Naive thymus-derived CD4-positive, alpha-beta T cell (primary cell): Measurements from ENCODE around the gene ADAMTS17. TPM values are rescaled to one million over a fixed set of nuclear protein-coding genes. Genes with fewer than 3 reads are reported as not detected.

Experiments used
- ATAC-seq: fragments of 150-1000 bp; cut with Tn5 transposase; 2 replicates; pipeline ENCODE4 v1.10.0; 2021; ENCODE audit warnings: mild to moderate bottlenecking, moderate library complexity
- CTCF ChIA-PET: fragments of 350-600 bp; sonication (Branson Sonifier 250); formaldehyde crosslinking; loops from one replicate; lab custom pipeline; 2021; ENCODE audit warnings: antibody characterized with exemption; lab: Charles Lee
- POLR2A ChIA-PET: fragments of 350-600 bp; sonication (Branson Sonifier 250); formaldehyde crosslinking; loops from one replicate; lab custom pipeline; 2021; ENCODE audit warnings: antibody characterized with exemption, inconsistent platforms; lab: Charles Lee
- DNase-seq, 9 donors: peaks; one replicate each; pipeline versions ENCODE4 v3.0.0 to v3.0.0-alpha.2; 2020 to 2022; ENCODE audit warnings: mixed read lengths in 1 of 9
- H3K27ac ChIP-seq: one replicate; pipeline ENCODE4 v1.7.0; 2013; ENCODE audit warnings: mild to moderate bottlenecking, low read depth, low read length, moderate library complexity
- H3K27me3 ChIP-seq, 2 donors: one replicate each; pipeline ENCODE4 v1.7.0; 2013; ENCODE audit warnings: low read length in 2 of 2, mild to moderate bottlenecking in 2 of 2, moderate library complexity in 2 of 2; ENCODE audit not compliant: control insufficient read depth in 2 of 2, insufficient read depth in 2 of 2
- H3K36me3 ChIP-seq, 3 experiments: 1 replicate in 2 of 3; 2 replicates in 1 of 3; pipeline ENCODE4 v1.7.0; 2013; ENCODE audit warnings: low read length in 3 of 3, mild to moderate bottlenecking in 3 of 3, moderate library complexity in 1 of 3; ENCODE audit not compliant: insufficient read depth in 3 of 3, control insufficient read depth in 2 of 3
- H3K4me1 ChIP-seq, 2 donors: one replicate each; pipeline ENCODE4 v1.7.0; 2013; ENCODE audit warnings: low read length in 2 of 2, mild to moderate bottlenecking in 2 of 2, moderate library complexity in 1 of 2; ENCODE audit not compliant: control insufficient read depth in 2 of 2, insufficient read depth in 2 of 2
- H3K4me3 ChIP-seq: 2 replicates; pipeline ENCODE4 v1.7.0; 2013; ENCODE audit warnings: mild to moderate bottlenecking, low read length
- H3K9me3 ChIP-seq, 3 experiments: 1 replicate in 2 of 3; 2 replicates in 1 of 3; pipeline ENCODE4 v1.7.0; 2013; ENCODE audit warnings: low read length in 3 of 3; ENCODE audit not compliant: control insufficient read depth in 2 of 3
- H3K27ac Mint-ChIP-seq, 9 donors: one replicate each; pipeline ENCODE4 v1.8.0; 2020 to 2022; ENCODE audit warnings: mixed read lengths in 9 of 9, mild to moderate bottlenecking in 8 of 9, moderate library complexity in 5 of 9, inconsistent platforms in 2 of 9
- H3K27me3 Mint-ChIP-seq, 5 donors: one replicate each; pipeline ENCODE4 v1.8.0; 2021 to 2022; ENCODE audit warnings: mixed read lengths in 5 of 5, mild to moderate bottlenecking in 1 of 5
- H3K36me3 Mint-ChIP-seq, 5 donors: one replicate each; pipeline ENCODE4 v1.8.0; 2020 to 2022; ENCODE audit warnings: mixed read lengths in 5 of 5, mild to moderate bottlenecking in 3 of 5, inconsistent platforms in 1 of 5
- H3K4me1 Mint-ChIP-seq, 7 donors: one replicate each; pipeline ENCODE4 v1.8.0; 2020 to 2022; ENCODE audit warnings: mixed read lengths in 7 of 7, mild to moderate bottlenecking in 3 of 7, inconsistent platforms in 1 of 7
- H3K4me3 Mint-ChIP-seq, 10 donors: one replicate each; pipeline ENCODE4 v1.8.0; 2020 to 2022; ENCODE audit warnings: mild to moderate bottlenecking in 10 of 10, mixed read lengths in 10 of 10, moderate library complexity in 6 of 10, inconsistent platforms in 2 of 10
- H3K9me3 Mint-ChIP-seq, 11 donors: one replicate each; pipeline ENCODE4 v1.8.0; 2020 to 2022; ENCODE audit warnings: mixed read lengths in 11 of 11, mild to moderate bottlenecking in 4 of 11, inconsistent platforms in 1 of 11, moderate library complexity in 1 of 11
- intact Hi-C, 2 donors: fragments of 100-400 bp; cut with micrococcal nuclease; formaldehyde crosslinking; loops; one replicate each; pipeline ENCODE4 v1.15.1; 2023
- polyA plus RNA-seq, 2 donors: library from polyadenylated mRNA; unstranded; fragments of 300-500 nt; fragmentation: Illumina TruSeq; gene quantifications; one replicate each; pipeline ENCODE4 v1.2.3, GENCODE V29; 2021
- total RNA-seq, 6 experiments: library from RNA in 5 of 6; stranded (reverse) in 5 of 6; gene quantifications; 1 replicate in 5 of 6; 2 replicates in 1 of 6; pipeline ENCODE4 v1.2.3 and lab custom pipeline; 2021 to 2026

ADAMTS17 gene
- total and polyA plus RNA-seq, 7 experiments from 2014 or later, result 1.5 to 13.5 (median 3.2) TPM

DNA sequence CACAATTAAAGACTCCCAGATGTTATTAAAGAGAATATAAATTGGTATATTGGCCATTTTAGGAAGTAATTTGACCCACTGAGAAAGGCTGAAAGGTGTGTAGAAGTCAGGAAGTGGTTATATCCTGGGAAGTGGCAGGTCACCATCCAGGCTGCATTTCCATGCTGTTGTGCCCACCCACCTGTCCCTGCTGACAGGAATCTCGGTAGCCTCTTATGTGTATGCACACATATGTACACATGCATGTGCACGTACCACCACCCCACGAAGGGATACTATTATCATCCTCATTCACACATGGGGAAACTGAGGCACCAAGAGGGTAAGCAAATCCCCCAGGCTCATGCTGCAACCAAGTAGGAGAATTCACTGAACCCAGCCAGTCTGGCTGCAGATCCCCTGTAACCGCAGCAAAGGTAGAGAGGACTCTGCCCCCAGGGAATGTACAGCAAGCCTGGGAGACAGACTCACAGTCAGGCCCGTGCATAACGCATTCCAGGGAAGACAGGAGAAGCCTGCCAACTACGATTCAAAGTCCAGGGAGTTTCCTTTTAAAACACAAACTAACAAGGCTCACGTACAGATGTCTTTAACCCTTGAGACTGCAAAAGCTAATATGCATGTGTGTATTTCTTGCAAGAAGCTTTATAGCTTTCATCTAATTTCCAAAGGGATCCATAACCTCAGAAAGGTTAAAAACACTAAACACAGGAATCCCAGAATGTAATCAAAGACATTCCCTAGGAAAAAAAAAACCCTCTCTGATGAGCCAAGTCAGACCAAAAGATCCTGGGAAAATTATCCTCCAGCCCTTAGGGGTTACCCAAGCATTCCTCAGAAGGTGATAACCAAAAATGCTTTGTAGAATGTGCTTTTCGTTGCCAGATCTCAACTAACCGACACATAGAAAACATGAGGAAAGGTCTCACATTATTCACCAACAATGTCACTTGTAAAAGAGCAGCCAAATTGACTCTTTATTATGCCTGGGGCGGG lies 129.6 kb downstream of the ADAMTS17 start:
- intact Hi-C loops, result loop anchor here in 1 of 2 donors (10.0 kb wide), 1 partner anchor 123 kb away; no protein-coding TSS in a partner anchor
- H3K9me3 Mint-ChIP-seq, result no peaks in the 10 kb centered on the region
- no peak overlapping the region for H3K27ac Mint-ChIP-seq
- peaks cover 0 to 16% (median 0%) of the 10 kb centered on the region in 5 donors for H3K36me3 Mint-ChIP-seq
- DNase-seq, result no peak
- Histone ChIP-seq H3K27ac (no peak overlapping the region), H3K36me3 (no peaks in the 10 kb centered on the region), H3K9me3 (no peaks in the 10 kb centered on the region), H3K4me1 (no peaks in the 10 kb centered on the region), H3K4me3 (no peak overlapping the region), H3K27me3 (no peaks in the 10 kb centered on the region)
- H3K4me3 Mint-ChIP-seq, result no peak overlapping the region
- H3K4me1 Mint-ChIP-seq, result peaks cover 0 to 7% (median 0%) of the 10 kb centered on the region in 7 donors
- ATAC-seq, result no peak
- ChIA-PET CTCF (interaction anchor here (1.1 kb wide), 1 partner anchor 127 kb away, joined by 3 read pairs; no protein-coding TSS in a partner anchor), POLR2A (no interaction called here)
- no peaks in the 10 kb centered on the region for H3K27me3 Mint-ChIP-seq

DNA sequence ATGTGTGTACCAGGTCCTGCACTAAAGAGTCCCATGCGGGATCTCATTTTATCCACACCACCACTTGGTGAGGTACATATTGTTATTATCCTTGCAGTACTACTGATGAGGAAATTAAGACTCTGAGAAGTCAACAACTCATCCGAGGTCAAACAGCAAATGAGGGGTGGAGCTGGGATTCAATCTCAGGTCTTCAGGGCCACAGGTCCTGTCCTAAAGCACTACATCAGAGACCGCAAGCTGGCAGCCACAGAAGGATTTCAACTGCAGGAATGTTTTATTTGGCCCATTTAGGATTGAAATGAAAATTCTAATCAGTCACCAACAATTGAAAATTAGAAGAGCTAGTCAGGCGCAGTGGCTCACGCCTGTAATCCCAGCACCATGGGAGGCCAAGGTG lies 131.4 kb downstream of the ADAMTS17 start:
- no peak for ATAC-seq
- H3K27ac Mint-ChIP-seq, result no peak overlapping the region
- peaks cover 0 to 24% (median under 1%) of the 10 kb centered on the region in 5 donors for H3K36me3 Mint-ChIP-seq

DNA sequence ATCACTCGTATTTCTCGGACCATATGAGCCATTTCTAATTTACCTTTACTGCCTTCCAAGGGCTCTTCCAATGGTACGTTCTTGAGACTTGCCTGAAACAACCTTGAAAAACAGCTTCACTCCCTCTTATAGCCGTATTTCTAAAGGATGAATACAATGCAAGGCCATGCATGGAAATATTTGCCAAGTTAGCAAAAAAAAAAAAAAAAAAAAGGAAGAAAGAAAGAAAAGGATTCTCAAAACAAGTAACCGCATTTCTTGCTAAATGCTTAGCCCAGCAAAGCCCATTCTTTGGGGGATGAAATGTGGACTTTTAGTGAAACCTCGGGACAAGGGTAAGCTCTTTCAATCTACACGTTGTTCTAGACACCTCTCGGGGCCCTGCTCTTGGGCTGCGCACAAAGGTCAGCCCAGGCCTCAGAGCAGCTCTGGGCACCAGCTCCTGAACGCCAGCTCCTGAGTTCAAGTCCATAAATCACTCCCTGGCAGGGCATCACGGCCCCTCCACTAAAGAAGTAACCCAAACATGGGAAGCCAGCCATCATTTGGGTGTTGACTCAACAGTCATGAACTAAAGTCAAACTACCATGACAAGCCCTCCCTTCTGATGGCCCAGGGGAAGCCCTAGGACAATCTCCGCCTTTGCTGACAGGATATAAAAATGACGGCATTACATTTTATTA lies 132.7 kb downstream of the ADAMTS17 start:
- Mint-ChIP-seq H3K27me3 (peaks cover 0 to 5% (median 0%) of the 10 kb centered on the region in 5 donors), H3K4me3 (no peak overlapping the region), H3K4me1 (peaks cover 0 to 7% (median 0%) of the 10 kb centered on the region in 7 donors), H3K27ac (no peak overlapping the region), H3K36me3 (peaks cover 0 to 36% (median 9%) of the 10 kb centered on the region in 5 donors), H3K9me3 (peaks cover 0 to 5% (median 0%) of the 10 kb centered on the region in 11 donors)
- Histone ChIP-seq H3K36me3 (no peaks in the 10 kb centered on the region), H3K27me3 (no peaks in the 10 kb centered on the region), H3K27ac (no peak overlapping the region), H3K4me3 (no peak overlapping the region), H3K9me3 (no peaks in the 10 kb centered on the region), H3K4me1 (no peaks in the 10 kb centered on the region)
- intact Hi-C loops, result no loop called here
- CTCF ChIA-PET, result no interaction called here
- POLR2A ChIA-PET, result no interaction called here
- DNase-seq (no peak), ATAC-seq (no peak)

More for the DNA sequence above, 131.4 kb downstream of the ADAMTS17 start:
- intact Hi-C loops, result loop anchor here in 1 of 2 donors (10.0 kb wide), 1 partner anchor 124 kb away; no protein-coding TSS in a partner anchor
- Mint-ChIP-seq H3K9me3 (no peaks in the 10 kb centered on the region), H3K4me3 (no peak overlapping the region), H3K27me3 (no peaks in the 10 kb centered on the region), H3K4me1 (peaks cover 0 to 7% (median 0%) of the 10 kb centered on the region in 7 donors)
- Histone ChIP-seq H3K27me3 (no peaks in the 10 kb centered on the region), H3K9me3 (no peaks in the 10 kb centered on the region), H3K4me3 (no peak overlapping the region), H3K27ac (no peak overlapping the region), H3K36me3 (no peaks in the 10 kb centered on the region), H3K4me1 (no peaks in the 10 kb centered on the region)
- DNase-seq, result no peak
- POLR2A ChIA-PET, result no interaction called here
- CTCF ChIA-PET, result no interaction called here

DNA sequence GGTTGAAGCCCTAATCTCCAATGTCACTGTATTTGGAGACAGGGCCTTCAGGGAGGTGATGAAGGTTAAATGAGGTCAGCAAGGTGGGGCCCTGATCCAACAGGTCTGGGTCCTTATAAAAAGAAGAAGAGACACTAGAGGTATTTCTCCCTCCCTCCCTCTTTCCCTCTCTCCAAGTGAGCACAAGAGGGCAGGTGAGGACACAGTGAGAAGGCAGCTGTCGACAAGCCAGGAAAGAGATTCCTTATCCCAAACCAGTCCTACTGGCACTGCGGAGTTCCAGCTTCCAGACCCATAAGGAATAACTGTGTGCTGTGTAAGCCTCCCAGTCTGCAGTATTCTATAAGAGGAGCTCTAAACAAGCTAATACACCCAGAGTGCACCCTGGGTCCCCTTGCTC lies 134.7 kb downstream of the ADAMTS17 start:
- Mint-ChIP-seq H3K4me1 (peaks cover 0 to 15% (median 4%) of the 10 kb centered on the region in 7 donors), H3K9me3 (peaks cover 0 to 5% (median 0%) of the 10 kb centered on the region in 11 donors), H3K27me3 (peaks cover 0 to 5% (median 0%) of the 10 kb centered on the region in 5 donors), H3K36me3 (peaks cover 0 to 35% (median 9%) of the 10 kb centered on the region in 5 donors), H3K27ac (no peak overlapping the region), H3K4me3 (no peak overlapping the region)
- no peaks in the 10 kb centered on the region for H3K36me3 ChIP-seq
- no peak overlapping the region for H3K27ac ChIP-seq
- no peak for ATAC-seq
- no peak for DNase-seq
- H3K9me3 ChIP-seq, result no peaks in the 10 kb centered on the region
- intact Hi-C loops, result no loop called here
- ChIA-PET CTCF (no interaction called here), POLR2A (no interaction called here)
- H3K27me3 ChIP-seq, result no peaks in the 10 kb centered on the region
- H3K4me3 ChIP-seq, result no peak overlapping the region
- peaks cover 4 to 8% of the 10 kb centered on the region in 2 donors for H3K4me1 ChIP-seq

DNA sequence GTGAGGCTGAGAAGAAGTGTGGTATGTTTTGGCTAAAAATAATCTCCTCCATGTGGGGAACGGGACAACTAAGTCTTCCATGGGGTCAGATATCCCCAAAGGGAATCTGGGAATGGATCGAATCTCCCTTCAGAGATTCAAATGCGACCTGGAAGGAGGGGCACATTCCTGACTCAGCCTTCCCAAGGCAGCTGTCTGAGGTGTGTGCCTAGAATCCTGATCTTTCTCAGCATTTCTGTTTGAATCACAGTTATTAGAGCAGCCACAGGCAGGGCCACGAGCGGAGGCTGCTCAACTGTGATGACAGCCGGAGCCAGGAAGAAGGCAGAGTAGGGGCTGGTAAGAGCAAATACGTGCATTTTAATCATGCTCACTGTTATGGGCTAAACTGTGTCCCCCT lies 135.1 kb downstream of the ADAMTS17 start:
- Mint-ChIP-seq H3K9me3 (peaks cover 0 to 5% (median 0%) of the 10 kb centered on the region in 11 donors), H3K36me3 (peaks cover 0 to 35% (median 9%) of the 10 kb centered on the region in 5 donors), H3K27me3 (peaks cover 0 to 5% (median 0%) of the 10 kb centered on the region in 5 donors), H3K4me1 (peaks cover 4 to 19% (median 8%) of the 10 kb centered on the region in 7 donors), H3K4me3 (no peak overlapping the region), H3K27ac (no peak overlapping the region)
- ATAC-seq (no peak), DNase-seq (no peak)
- Histone ChIP-seq H3K4me3 (no peak overlapping the region), H3K36me3 (no peaks in the 10 kb centered on the region), H3K27ac (no peak overlapping the region), H3K9me3 (no peaks in the 10 kb centered on the region), H3K27me3 (no peaks in the 10 kb centered on the region), H3K4me1 (peaks cover 8 to 12% of the 10 kb centered on the region in 2 donors)
- CTCF ChIA-PET, result no interaction called here
- intact Hi-C loops, result no loop called here
- POLR2A ChIA-PET, result no interaction called here

DNA sequence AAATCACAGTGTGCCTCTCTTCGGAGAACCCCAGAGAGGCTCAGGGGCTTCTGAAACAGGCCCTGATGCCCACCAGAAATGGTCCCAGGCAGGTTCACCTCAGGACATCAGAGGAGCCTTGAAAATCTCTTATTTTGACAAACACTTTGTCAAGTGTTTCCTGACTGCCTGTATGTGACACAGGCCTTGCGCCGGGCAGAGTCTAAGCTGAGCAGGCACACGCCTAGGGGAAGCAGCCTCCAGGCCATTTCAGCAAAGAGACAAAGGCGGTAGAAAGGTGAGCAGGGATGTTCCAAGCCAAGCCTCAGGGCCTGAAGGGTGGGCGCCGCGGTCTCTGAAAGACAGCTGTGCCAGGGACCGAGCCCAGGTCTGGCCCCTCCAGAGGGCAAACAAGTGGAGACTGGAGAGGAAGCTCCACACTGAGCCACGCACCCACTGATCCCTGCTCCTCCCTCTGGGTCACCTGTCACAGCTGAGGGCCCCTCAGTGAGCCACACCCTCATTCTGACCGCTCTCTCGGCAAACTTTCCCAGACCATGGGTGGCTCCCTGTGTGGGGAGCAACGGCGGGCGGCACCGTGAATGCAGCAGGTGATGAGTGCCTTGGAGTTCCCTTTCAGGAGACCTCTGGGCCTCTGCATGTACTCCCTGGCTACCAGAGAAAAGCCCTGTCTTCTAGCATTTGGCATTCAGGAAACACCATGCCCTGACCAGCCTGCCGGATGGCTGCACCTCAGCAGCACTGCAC lies 136.1 kb downstream of the ADAMTS17 start:
- H3K27me3 Mint-ChIP-seq, result peaks cover 0 to 5% (median 0%) of the 10 kb centered on the region in 5 donors
- H3K4me3 ChIP-seq, result no peak overlapping the region
- H3K4me1 Mint-ChIP-seq, result peaks cover 6 to 26% (median 17%) of the 10 kb centered on the region in 7 donors
- DNase-seq, result no peak
- no peak overlapping the region for H3K27ac Mint-ChIP-seq
- no peaks in the 10 kb centered on the region for H3K36me3 ChIP-seq
- no peak overlapping the region for H3K4me3 Mint-ChIP-seq
- H3K9me3 ChIP-seq, result no peaks in the 10 kb centered on the region
- H3K4me1 ChIP-seq, result peaks cover 9 to 19% of the 10 kb centered on the region in 2 donors
- ChIA-PET CTCF (no interaction called here), POLR2A (no interaction called here)
- no peak for ATAC-seq
- peaks cover 0 to 35% (median 9%) of the 10 kb centered on the region in 5 donors for H3K36me3 Mint-ChIP-seq
- intact Hi-C loops, result no loop called here
- H3K9me3 Mint-ChIP-seq, result peaks cover 0 to 5% (median 0%) of the 10 kb centered on the region in 11 donors
- no peak overlapping the region for H3K27ac ChIP-seq
- H3K27me3 ChIP-seq, result no peaks in the 10 kb centered on the region
